ENCODE measurements around the gene ACER3. TPM values are rescaled to one million over a fixed set of nuclear protein-coding genes. Genes with fewer than 3 reads are reported as not detected.
"Not testable (repeated sequence)": the region's sequence is repeated elsewhere in the genome, so short reads cannot be mapped to it uniquely, and the experiment has no call there.

ACER3 gene
- total and polyA plus RNA-seq, 4 donors, result 1.9 to 5.9 (median 4.2) TPM

DNA sequence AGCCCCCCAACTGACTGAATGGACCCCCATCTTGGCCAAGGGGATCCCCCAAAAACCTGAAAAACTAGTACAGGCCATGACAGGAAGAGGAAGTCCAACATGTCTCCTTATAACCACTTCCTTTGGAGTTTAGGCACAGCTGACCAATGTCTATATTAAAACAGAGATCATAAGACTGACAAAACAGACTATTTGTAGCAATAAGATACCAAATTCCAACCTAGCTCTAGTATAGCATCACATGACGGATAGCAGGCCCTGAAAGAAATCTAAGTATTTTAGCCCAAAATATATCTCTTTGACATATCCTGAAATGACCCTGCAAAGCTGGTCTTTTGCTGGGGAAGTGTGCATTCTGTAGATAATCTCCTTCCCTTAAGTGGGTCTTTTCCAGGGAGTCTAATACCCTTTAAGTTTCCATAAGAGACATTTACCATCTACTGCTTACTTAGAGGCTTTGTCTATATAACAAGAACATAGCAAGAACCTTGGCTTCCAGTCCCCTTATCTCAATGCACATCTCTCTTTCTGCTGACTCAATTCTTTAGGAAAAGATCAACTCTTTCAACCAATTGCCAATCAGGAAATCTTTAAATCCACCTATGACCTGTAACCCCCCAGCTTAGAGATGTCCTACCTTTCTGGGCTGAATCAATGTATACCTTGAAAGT, 34.9 kb upstream of the ACER3 start:
- no peak for DNase-seq (ENCODE audit: low spot score)
- no peak overlapping the region for H3K4me3 ChIP-seq (ENCODE audit: low read depth in 1 of 3, low read length in 3 of 3)
- H3K9ac ChIP-seq (ENCODE audit: low read depth in 1 of 2, low read length in 2 of 2), result no peak overlapping the region
- 88% methylated on average over 1 of the region's 1 CpG for WGBS
- H3K4me1 ChIP-seq (ENCODE audit: control insufficient read depth in 4 of 4, insufficient read depth in 4 of 4, low read length in 3 of 4), result peaks cover 0 to 5% (median 0%) of the 10 kb centered on the region in 4 donors
- TF ChIP-seq RAD21 (IDR thresholded peaks at IDR 0.05) (no peak), EGR1 (IDR thresholded peaks at IDR 0.05; ENCODE audit: low read depth in 2 of 2) (no peak), YY1 (IDR thresholded peaks at IDR 0.05) (no peak), TAF1 (conservative IDR thresholded peaks at IDR 0.05) (no peak), FOXA1 (IDR thresholded peaks at IDR 0.05) (no peak)
- no peaks in the 10 kb centered on the region for H3K27me3 ChIP-seq (ENCODE audit: control insufficient read depth in 4 of 4, insufficient read depth in 4 of 4, low read length in 3 of 4)
- H3K27ac ChIP-seq (ENCODE audit: low read depth in 1 of 2, low read length in 2 of 2), result no peak overlapping the region
- H3K36me3 ChIP-seq (ENCODE audit: control insufficient read depth in 4 of 4, insufficient read depth in 3 of 4, low read depth in 1 of 4, low read length in 3 of 4), result no peaks in the 10 kb centered on the region
- no peaks in the 10 kb centered on the region for H3K9me3 ChIP-seq (ENCODE audit: control insufficient read depth in 4 of 4, low read length in 3 of 4)

DNA sequence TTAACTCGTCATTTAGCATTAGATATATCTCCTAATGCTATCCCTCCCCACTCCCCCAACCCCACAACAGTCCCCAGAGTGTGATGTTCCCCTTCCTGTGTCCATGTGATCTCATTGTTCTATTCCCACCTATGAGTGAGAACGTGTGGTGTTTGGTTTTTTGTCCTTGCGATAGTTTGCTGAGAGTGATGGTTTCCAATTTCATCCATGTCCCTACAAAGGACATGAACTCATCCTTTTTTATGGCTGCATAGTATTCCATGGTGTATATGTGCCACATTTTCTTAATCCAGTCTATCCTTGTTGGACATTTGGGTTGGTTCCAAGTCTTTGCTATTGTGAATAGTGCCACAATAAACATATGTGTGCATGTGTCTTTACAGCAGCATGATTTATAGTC, 34.2 kb upstream of the ACER3 start:
- DNase-seq (ENCODE audit: low spot score); H3K4me3 ChIP-seq (ENCODE audit: low read depth in 1 of 3, low read length in 3 of 3); H3K36me3 ChIP-seq (ENCODE audit: control insufficient read depth in 4 of 4, insufficient read depth in 3 of 4, low read depth in 1 of 4, low read length in 3 of 4); H3K9ac ChIP-seq (ENCODE audit: low read depth in 1 of 2, low read length in 2 of 2); H3K4me1 ChIP-seq (ENCODE audit: control insufficient read depth in 4 of 4, insufficient read depth in 4 of 4, low read length in 3 of 4); H3K27ac ChIP-seq (ENCODE audit: low read depth in 1 of 2, low read length in 2 of 2); H3K9me3 ChIP-seq (ENCODE audit: control insufficient read depth in 4 of 4, low read length in 3 of 4); H3K27me3 ChIP-seq (ENCODE audit: control insufficient read depth in 4 of 4, insufficient read depth in 4 of 4, low read length in 3 of 4): not testable (repeated sequence)
- WGBS, result 79% methylated on average over 3 of the region's 3 CpGs

GRCh38 chr11:76827005-76827404, 33.7 kb upstream of the ACER3 start:
- not testable (repeated sequence) for H3K4me1 ChIP-seq (ENCODE audit: control insufficient read depth in 4 of 4, insufficient read depth in 4 of 4, low read length in 3 of 4); H3K27me3 ChIP-seq (ENCODE audit: control insufficient read depth in 4 of 4, insufficient read depth in 4 of 4, low read length in 3 of 4); H3K27ac ChIP-seq (ENCODE audit: low read depth in 1 of 2, low read length in 2 of 2); H3K4me3 ChIP-seq (ENCODE audit: low read depth in 1 of 3, low read length in 3 of 3); H3K36me3 ChIP-seq (ENCODE audit: control insufficient read depth in 4 of 4, insufficient read depth in 3 of 4, low read depth in 1 of 4, low read length in 3 of 4); H3K9ac ChIP-seq (ENCODE audit: low read depth in 1 of 2, low read length in 2 of 2); DNase-seq (ENCODE audit: low spot score); H3K9me3 ChIP-seq (ENCODE audit: control insufficient read depth in 4 of 4, low read length in 3 of 4)

DNA sequence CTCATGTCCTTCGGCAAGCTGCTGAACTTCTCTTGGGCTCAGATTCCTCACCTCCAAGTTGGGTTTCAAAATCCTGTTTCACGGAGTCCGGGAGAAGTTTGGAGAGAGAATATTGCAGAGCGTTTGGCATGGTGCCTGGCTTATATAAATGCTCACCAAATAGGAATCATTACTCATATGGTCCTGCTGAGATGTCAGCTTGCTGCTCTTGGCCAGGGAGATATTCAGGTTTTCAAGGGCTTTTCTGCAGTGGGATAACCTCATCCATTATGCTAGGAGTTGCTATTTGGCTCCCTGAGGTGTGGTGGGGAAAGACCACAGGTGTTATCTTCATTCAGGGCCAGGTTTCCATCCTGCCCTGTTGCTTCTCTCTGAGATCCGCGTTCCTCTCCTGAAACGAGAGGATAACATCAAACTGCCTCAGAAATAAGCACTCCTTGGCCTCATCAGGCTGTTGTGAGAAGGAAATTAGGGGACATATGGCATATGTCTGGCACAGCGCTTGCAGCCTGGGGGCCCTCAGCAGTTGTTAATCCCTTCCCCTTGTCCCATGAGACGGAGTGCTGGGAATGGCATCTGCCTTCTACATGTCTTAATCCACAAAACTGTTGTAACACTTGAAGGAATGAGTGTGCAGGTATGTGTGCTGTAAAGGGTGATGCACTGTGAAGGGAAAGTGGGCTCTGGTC, 29.9 kb upstream of the ACER3 start:
- no peak overlapping the region for H3K27ac ChIP-seq (ENCODE audit: low read depth in 1 of 2, low read length in 2 of 2)
- TF ChIP-seq YY1 (IDR thresholded peaks at IDR 0.05) (no peak), ATF3 (IDR thresholded peaks at IDR 0.05) (no peak), TAF1 (conservative IDR thresholded peaks at IDR 0.05) (no peak), EGR1 (IDR thresholded peaks at IDR 0.05; ENCODE audit: low read depth in 2 of 2) (no peak), RAD21 (IDR thresholded peaks at IDR 0.05) (no peak), NR2F2 (IDR thresholded peaks at IDR 0.05) (no peak), FOXA1 (IDR thresholded peaks at IDR 0.05) (no peak), MAX (IDR thresholded peaks at IDR 0.05) (no peak), CTCF (IDR thresholded peaks at IDR 0.05; ENCODE audit: low read depth, low read length, missing input control) (no peak), GABPA (IDR thresholded peaks at IDR 0.05 in 1 of 2, conservative IDR thresholded peaks at IDR 0.05 in 1 of 2) (no peak), HNF4G (IDR thresholded peaks at IDR 0.05) (no peak), SP1 (IDR thresholded peaks at IDR 0.05) (no peak), JUND (IDR thresholded peaks at IDR 0.05) (no peak)
- TF ChIP-seq, protein P1, sequence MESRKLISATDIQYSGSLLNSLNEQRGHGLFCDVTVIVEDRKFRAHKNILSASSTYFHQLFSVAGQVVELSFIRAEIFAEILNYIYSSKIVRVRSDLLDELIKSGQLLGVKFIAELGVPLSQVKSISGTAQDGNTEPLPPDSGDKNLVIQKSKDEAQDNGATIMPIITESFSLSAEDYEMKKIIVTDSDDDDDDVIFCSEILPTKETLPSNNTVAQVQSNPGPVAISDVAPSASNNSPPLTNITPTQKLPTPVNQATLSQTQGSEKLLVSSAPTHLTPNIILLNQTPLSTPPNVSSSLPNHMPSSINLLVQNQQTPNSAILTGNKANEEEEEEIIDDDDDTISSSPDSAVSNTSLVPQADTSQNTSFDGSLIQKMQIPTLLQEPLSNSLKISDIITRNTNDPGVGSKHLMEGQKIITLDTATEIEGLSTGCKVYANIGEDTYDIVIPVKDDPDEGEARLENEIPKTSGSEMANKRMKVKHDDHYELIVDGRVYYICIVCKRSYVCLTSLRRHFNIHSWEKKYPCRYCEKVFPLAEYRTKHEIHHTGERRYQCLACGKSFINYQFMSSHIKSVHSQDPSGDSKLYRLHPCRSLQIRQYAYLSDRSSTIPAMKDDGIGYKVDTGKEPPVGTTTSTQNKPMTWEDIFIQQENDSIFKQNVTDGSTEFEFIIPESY (IDR thresholded peaks at IDR 0.05), result no peak

More for the DNA sequence above, 29.9 kb upstream of the ACER3 start:
- no peaks in the 10 kb centered on the region for H3K36me3 ChIP-seq (ENCODE audit: control insufficient read depth in 4 of 4, insufficient read depth in 3 of 4, low read depth in 1 of 4, low read length in 3 of 4)
- no peaks in the 10 kb centered on the region for H3K4me1 ChIP-seq (ENCODE audit: control insufficient read depth in 4 of 4, insufficient read depth in 4 of 4, low read length in 3 of 4)
- H3K4me3 ChIP-seq (ENCODE audit: low read depth in 1 of 3, low read length in 3 of 3), result no peak overlapping the region
- no peaks in the 10 kb centered on the region for H3K9me3 ChIP-seq (ENCODE audit: control insufficient read depth in 4 of 4, low read length in 3 of 4)
- H3K27me3 ChIP-seq (ENCODE audit: control insufficient read depth in 4 of 4, insufficient read depth in 4 of 4, low read length in 3 of 4), result no peaks in the 10 kb centered on the region
- 72% methylated on average over 9 of the region's 9 CpGs for WGBS
- no peak overlapping the region for H3K9ac ChIP-seq (ENCODE audit: low read depth in 1 of 2, low read length in 2 of 2)
- DNase-seq (ENCODE audit: low spot score), result no peak

All from liver (tissue), 9 donors.